Osteoblast (primary cell): ENCODE results near the gene MLXIP. TPM values are rescaled to one million over a fixed set of nuclear protein-coding genes. Genes with fewer than 3 reads are reported as not detected.

Source experiments
- DNase-seq: peaks from one replicate; pipeline ENCODE4 v3.0.0; 2011; ENCODE audit warnings: low spot score, mixed read lengths; ENCODE audit not compliant: insufficient read length; ENCODE audit errors: missing footprints
- H2AFZ ChIP-seq: 2 replicates; pipeline ENCODE4 v1.6.0; 2011; ENCODE audit warnings: mild to moderate bottlenecking, low read length
- H3K27ac ChIP-seq: 2 replicates; pipeline ENCODE4 v1.5.1; 2011; ENCODE audit warnings: mild to moderate bottlenecking, low read depth, low read length, moderate library complexity
- H3K27me3 ChIP-seq: 2 replicates; pipeline ENCODE4 v1.6.0; 2012; ENCODE audit warnings: mild to moderate bottlenecking, control low read depth, inconsistent platforms, low read length, moderate library complexity; ENCODE audit not compliant: insufficient read depth
- H3K36me3 ChIP-seq: 2 replicates; pipeline ENCODE4 v1.5.1; 2011; ENCODE audit warnings: mild to moderate bottlenecking, low read length, control low read depth, moderate library complexity; ENCODE audit not compliant: insufficient read depth
- H3K4me1 ChIP-seq: 2 replicates; pipeline ENCODE4 v1.5.1; 2011; ENCODE audit warnings: mild to moderate bottlenecking, low read length, control low read depth, moderate library complexity; ENCODE audit not compliant: insufficient read depth
- H3K4me2 ChIP-seq: 2 replicates; pipeline ENCODE4 v1.6.0; 2011; ENCODE audit warnings: mild to moderate bottlenecking, low read length; ENCODE audit not compliant: insufficient read depth
- H3K4me3 ChIP-seq: fragments of 200-600 bp; sonication (generic); 3 replicates; pipeline ENCODE4 v1.5.1; 2012; ENCODE audit warnings: mild to moderate bottlenecking, low read length, inconsistent platforms; ENCODE audit not compliant: insufficient read depth
- H3K79me2 ChIP-seq: 2 replicates; pipeline ENCODE4 v1.6.0; 2012; ENCODE audit warnings: mild to moderate bottlenecking, low read length, control low read depth, inconsistent platforms; ENCODE audit not compliant: insufficient read depth
- H3K9me3 ChIP-seq: 2 replicates; pipeline ENCODE4 v1.5.1; 2011; ENCODE audit warnings: low read depth, low read length, control low read depth
- H4K20me1 ChIP-seq: 2 replicates; pipeline ENCODE4 v1.6.0; 2012; ENCODE audit warnings: mild to moderate bottlenecking, low read length, control low read depth; ENCODE audit not compliant: insufficient read depth
- CTCF ChIP-seq: IDR thresholded peaks from 2 replicates; pipeline ENCODE4 v1.5.1; 2011; ENCODE audit warnings: mild to moderate bottlenecking, low read depth, low read length, moderate library complexity; ENCODE audit errors: extremely low read depth
- total RNA-seq: library from RNA; depleted of rRNA; stranded (reverse); fragments of >200 nt; gene quantifications from 2 replicates; pipeline ENCODE4 v1.2.3, GENCODE V29; 2012

Gene MLXIP
- total RNA-seq, 1 donor, result 14.1 TPM

GRCh38 chr12:122123761-122124145, 45.2 kb downstream of the MLXIP start:
- Histone ChIP-seq H3K9me3 (no peaks in the 10 kb centered on the region), H3K4me3 (no peak overlapping the region), H3K79me2 (peaks cover 72% of the 10 kb centered on the region), H3K27ac (peak overlapping the region; percentile 61), H4K20me1 (peaks cover 24% of the 10 kb centered on the region), H3K4me2 (no peak overlapping the region), H2AFZ (no peak overlapping the region), H3K27me3 (no peaks in the 10 kb centered on the region), H3K4me1 (peaks cover 11% of the 10 kb centered on the region), H3K36me3 (peaks cover 15% of the 10 kb centered on the region)
- TF ChIP-seq CTCF, result no peak
- DNase-seq, result peak; percentile 50

DNA sequence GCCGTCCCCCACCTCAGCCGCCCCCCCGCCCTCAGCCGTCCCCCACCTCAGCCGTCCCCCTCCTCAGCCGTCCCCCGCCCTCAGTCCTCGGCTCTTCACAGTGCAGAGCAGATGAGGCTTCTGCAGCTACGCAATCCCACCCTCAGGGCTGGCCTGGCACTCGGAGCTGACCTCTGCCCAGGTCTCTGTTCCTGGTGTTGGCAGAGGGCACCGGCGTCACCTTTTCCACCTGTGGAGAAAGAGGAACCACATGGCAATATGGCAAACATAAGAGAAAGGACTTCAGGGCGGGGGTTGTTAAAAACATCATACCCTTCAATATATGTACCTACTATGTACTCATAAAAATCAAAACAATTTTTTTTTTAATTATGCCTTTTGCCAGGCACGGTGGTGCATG, 45.8 kb downstream of the MLXIP start:
- peaks cover 68% of the 10 kb centered on the region for H3K79me2 ChIP-seq
- no peak for TF ChIP-seq CTCF
- peaks cover 24% of the 10 kb centered on the region for H4K20me1 ChIP-seq

DNA sequence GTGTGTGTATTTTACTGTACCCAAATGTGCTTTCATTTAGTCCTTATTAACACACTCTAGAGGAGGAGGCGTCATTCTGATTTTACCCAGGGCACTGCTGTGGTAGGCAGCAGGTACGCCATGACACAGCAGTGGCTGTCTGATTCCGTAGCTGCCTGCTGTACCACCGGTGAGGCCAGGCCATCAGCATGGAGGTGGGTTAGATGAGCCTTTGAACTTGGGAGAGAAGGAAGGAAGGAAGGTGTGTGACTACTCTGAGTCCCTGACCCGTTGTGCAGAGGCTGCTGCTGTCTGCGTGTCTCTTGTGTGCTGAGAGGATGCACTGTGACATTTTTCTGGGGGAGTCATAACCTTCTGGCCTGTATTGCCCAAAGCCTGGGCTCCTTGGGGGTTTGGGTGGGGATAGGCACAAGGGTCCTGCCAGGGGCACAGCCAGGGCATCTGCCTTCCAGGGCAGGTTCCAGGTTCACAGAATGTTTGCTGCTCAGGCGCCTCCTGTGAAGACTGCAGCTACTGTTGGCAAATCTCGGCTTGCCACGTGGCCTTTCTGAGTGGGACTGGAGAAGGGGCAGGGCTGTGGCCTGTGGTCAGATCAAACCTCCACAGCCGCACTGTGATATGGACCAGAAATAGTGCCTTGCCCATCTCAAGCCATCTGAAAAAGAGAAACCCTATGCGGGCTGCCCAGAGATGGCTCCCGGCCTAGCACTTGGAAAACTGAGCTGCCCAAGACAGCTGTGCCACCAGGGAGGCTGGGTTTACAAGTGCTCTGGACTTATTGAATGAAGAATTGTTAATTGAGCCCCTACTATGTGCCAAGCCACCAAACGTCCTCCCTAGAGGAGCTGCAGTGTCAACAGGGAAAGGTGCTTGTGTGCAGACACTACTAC, 47.1 kb downstream of the MLXIP start:
- H3K27ac ChIP-seq, result peak overlapping the region; percentile 28
- H3K4me1 ChIP-seq, result peaks cover 13% of the 10 kb centered on the region
- peaks cover 34% of the 10 kb centered on the region for H3K36me3 ChIP-seq
- peak; percentile 78 for DNase-seq
- no peaks in the 10 kb centered on the region for H3K27me3 ChIP-seq
- peaks cover 24% of the 10 kb centered on the region for H4K20me1 ChIP-seq
- no peak overlapping the region for H2AFZ ChIP-seq
- H3K4me3 ChIP-seq, result no peak overlapping the region
- no peak overlapping the region for H3K4me2 ChIP-seq
- no peak for TF ChIP-seq CTCF
- H3K79me2 ChIP-seq, result peaks cover 57% of the 10 kb centered on the region
- no peaks in the 10 kb centered on the region for H3K9me3 ChIP-seq

More for the DNA sequence above, 45.8 kb downstream of the MLXIP start:
- Histone ChIP-seq H3K4me2 (no peak overlapping the region), H2AFZ (no peak overlapping the region), H3K27me3 (no peaks in the 10 kb centered on the region), H3K36me3 (peaks cover 21% of the 10 kb centered on the region), H3K27ac (no peak overlapping the region), H3K4me3 (no peak overlapping the region), H3K9me3 (no peaks in the 10 kb centered on the region), H3K4me1 (peaks cover 11% of the 10 kb centered on the region)
- DNase-seq, result no peak

- no peak overlapping the region for H2AFZ ChIP-seq
- H3K9me3 ChIP-seq, result no peaks in the 10 kb centered on the region
- peaks cover 24% of the 10 kb centered on the region for H4K20me1 ChIP-seq
- H3K36me3 ChIP-seq, result peaks cover 35% of the 10 kb centered on the region
- no peak for TF ChIP-seq CTCF
- H3K27me3 ChIP-seq, result no peaks in the 10 kb centered on the region
- H3K27ac ChIP-seq, result peak overlapping the region; percentile 28
- no peak for DNase-seq
- H3K4me2 ChIP-seq, result no peak overlapping the region
- H3K79me2 ChIP-seq, result peaks cover 56% of the 10 kb centered on the region
- H3K4me3 ChIP-seq, result no peak overlapping the region
- H3K4me1 ChIP-seq, result peaks cover 13% of the 10 kb centered on the region
These were observed 47.7 kb downstream of the MLXIP start for GRCh38 chr12:122126342-122126635.
